WTC11 (cell line): ENCODE measurements around the gene ZNF14. TPM values are rescaled to one million over a fixed set of nuclear protein-coding genes. Genes with fewer than 3 reads are reported as not detected.
A peak's percentile ranks its signal among the peaks of the same experiment; 100 is the strongest.

ENCODE experiments used
- ATAC-seq: fragments of 200-7000 bp; cut with Tn5 transposase; 2 replicates; pipeline ENCODE4 v1.10.0; 2021; ENCODE audit warnings: mild to moderate bottlenecking, moderate library complexity
- Bru-seq: library from RNA; stranded (reverse); fragments of 400-500 nt; gene quantifications from one replicate; lab custom pipeline; 2021; lab: Mats Ljungman, UMichigan
- CTCF ChIA-PET: fragments of 300-600 bp; sonication (Branson Sonifier 250); formaldehyde crosslinking; loops from one replicate; lab custom pipeline; 2021; ENCODE audit warnings: antibody characterized with exemption; lab: Charles Lee
- POLR2A ChIA-PET: fragments of 350-600 bp; sonication (Branson Sonifier 250); formaldehyde crosslinking; loops from one replicate; lab custom pipeline; 2021; ENCODE audit warnings: antibody characterized with exemption; lab: Charles Lee
- DNase-seq: peaks from one replicate; pipeline ENCODE4 v3.0.0; 2021; ENCODE audit warnings: low spot score
- H3K27ac Mint-ChIP-seq: 2 replicates; pipeline ENCODE4 v1.8.0; 2021; ENCODE audit warnings: mixed read lengths
- H3K27me3 Mint-ChIP-seq: 2 replicates; pipeline ENCODE4 v1.8.0; 2021; ENCODE audit warnings: low read depth, mild to moderate bottlenecking, moderate library complexity, mixed read lengths
- H3K36me3 Mint-ChIP-seq: 2 replicates; pipeline ENCODE4 v1.8.0; 2021; ENCODE audit warnings: mixed read lengths
- H3K4me1 Mint-ChIP-seq: 2 replicates; pipeline ENCODE4 v1.8.0; 2022; ENCODE audit warnings: mixed read lengths
- H3K4me3 Mint-ChIP-seq: 2 replicates; pipeline ENCODE4 v1.8.0; 2021; ENCODE audit warnings: mild to moderate bottlenecking, moderate library complexity, mixed read lengths
- H3K9me3 Mint-ChIP-seq: 2 replicates; pipeline ENCODE4 v1.8.0; 2021; ENCODE audit warnings: mixed read lengths
- CREM ChIP-seq: sonication (generic); formaldehyde crosslinking; IDR thresholded peaks from 2 replicates; pipeline ENCODE4 v1.8.1; 2022; ENCODE audit warnings: mild to moderate bottlenecking, missing genetic modification reagents, moderate library complexity
- GABPB1 ChIP-seq: sonication (generic); formaldehyde crosslinking; IDR thresholded peaks from 2 replicates; pipeline ENCODE4 v1.8.1; 2023; ENCODE audit warnings: mild to moderate bottlenecking, missing genetic modification reagents
- JAZF1 ChIP-seq: fragments of 250-450 bp; sonication (Bioruptor Pico); IDR thresholded peaks from 2 replicates; pipeline ENCODE4 v1.9.0; 2021; ENCODE audit warnings: moderate library complexity, mild to moderate bottlenecking, inconsistent platforms
- KAT7 ChIP-seq: sonication (generic); formaldehyde crosslinking; IDR thresholded peaks from 2 replicates; pipeline ENCODE4 v1.8.1; 2023; ENCODE audit warnings: missing genetic modification reagents, mild to moderate bottlenecking, borderline replicate concordance
- NFATC4 ChIP-seq: fragments of 250-450 bp; sonication (Bioruptor Pico); IDR thresholded peaks from 2 replicates; pipeline ENCODE4 v1.9.0; 2021; ENCODE audit warnings: mild to moderate bottlenecking
- NFE2L1 ChIP-seq: sonication (generic); formaldehyde crosslinking; IDR thresholded peaks from 2 replicates; pipeline ENCODE4 v1.8.1; 2023; ENCODE audit warnings: missing genetic modification reagents
- NFYB ChIP-seq: sonication (generic); formaldehyde crosslinking; conservative IDR thresholded peaks from 2 replicates; pipeline ENCODE4 v1.8.0; 2022; ENCODE audit warnings: low read depth, missing genetic modification reagents
- PRRX2 ChIP-seq: fragments of 250-450 bp; sonication (Bioruptor Pico); IDR thresholded peaks from 2 replicates; pipeline ENCODE4 v1.8.0; 2021; ENCODE audit warnings: mild to moderate bottlenecking
- TP53 ChIP-seq: sonication (generic); formaldehyde crosslinking; IDR thresholded peaks from 2 replicates; pipeline ENCODE4 v1.8.1; 2023; ENCODE audit warnings: mild to moderate bottlenecking, missing genetic modification reagents
- ZNF219 ChIP-seq: sonication (generic); formaldehyde crosslinking; IDR thresholded peaks from 2 replicates; pipeline ENCODE4 v1.8.0; 2023; ENCODE audit warnings: missing genetic modification reagents, mild to moderate bottlenecking, borderline replicate concordance
- ZNF263 ChIP-seq: sonication (generic); formaldehyde crosslinking; IDR thresholded peaks from 2 replicates; pipeline ENCODE4 v1.8.1; 2022; ENCODE audit warnings: low read depth, mild to moderate bottlenecking, moderate library complexity, missing genetic modification reagents
- long read RNA-seq, 3 experiments: library from RNA in 1 of 3; library from capped mRNA in 1 of 3; library from polyadenylated mRNA in 1 of 3; unstranded in 2 of 3; stranded (forward) in 1 of 3; transcript quantifications; one replicate each; pipeline ENCODE4 v2.0.0, GENCODE V29; 2021
- total RNA-seq: library from RNA; stranded (reverse); gene quantifications from 3 replicates; pipeline ENCODE4 v1.2.3, GENCODE V29; 2021
- TF ChIP-seq, protein P1 (sequence below): sonication (generic); formaldehyde crosslinking; conservative IDR thresholded peaks from 2 replicates; pipeline ENCODE4 v1.8.1; 2022; ENCODE audit warnings: mild to moderate bottlenecking, missing genetic modification reagents
- TF ChIP-seq, protein P2 (sequence below): sonication (generic); formaldehyde crosslinking; IDR thresholded peaks from 2 replicates; pipeline ENCODE4 v1.8.1; 2023; ENCODE audit warnings: mild to moderate bottlenecking, missing genetic modification reagents
- TF ChIP-seq, protein P3 (sequence below): fragments of 250-450 bp; sonication (Bioruptor Pico); IDR thresholded peaks from 2 replicates; pipeline ENCODE4 v1.9.0; 2021; ENCODE audit warnings: mild to moderate bottlenecking
- TF ChIP-seq, protein P4 (sequence below): sonication (generic); formaldehyde crosslinking; IDR thresholded peaks from 2 replicates; pipeline ENCODE4 v1.8.1; 2023; ENCODE audit warnings: mild to moderate bottlenecking, missing genetic modification reagents, moderate library complexity
- TF ChIP-seq, protein P5 (sequence below): sonication (generic); formaldehyde crosslinking; IDR thresholded peaks from 2 replicates; pipeline ENCODE4 v1.8.1; 2023; ENCODE audit warnings: mild to moderate bottlenecking, missing genetic modification reagents, borderline replicate concordance
- TF ChIP-seq, protein P6 (sequence below): sonication (generic); formaldehyde crosslinking; IDR thresholded peaks from 2 replicates; pipeline ENCODE4 v1.8.0; 2022; ENCODE audit warnings: mild to moderate bottlenecking, missing genetic modification reagents
- TF ChIP-seq, protein P7 (sequence below): fragments of 200-600 bp; IDR thresholded peaks from 2 replicates; pipeline ENCODE4 v1.8.0; 2022; ENCODE audit warnings: antibody characterized with exemption
- TF ChIP-seq, protein P8 (sequence below): sonication (generic); formaldehyde crosslinking; IDR thresholded peaks from 2 replicates; pipeline ENCODE4 v1.8.0; 2023; ENCODE audit warnings: missing genetic modification reagents
- TF ChIP-seq, protein P9 (sequence below): sonication (generic); formaldehyde crosslinking; IDR thresholded peaks from 2 replicates; pipeline ENCODE4 v1.8.0; 2022; ENCODE audit warnings: mild to moderate bottlenecking, missing genetic modification reagents

ZNF14 gene
- total RNA-seq (5.7 to 6.6 TPM (median 6.6 TPM) in 3 replicates), Bru-seq, nascent RNA (percentile 86 among the genes with signal in this experiment)
- long read RNA-seq, experiment 1, transcript ZNF14-201 (4 exons, 2,949 nt), result major isoform, 25 of 31 reads
- long read RNA-seq, experiment 1, partial matches to known transcripts, result 1 of 31 reads
- long read RNA-seq, experiment 1, other reads (novel, unspliced or antisense), result 5 of 31 reads
- long read RNA-seq, experiment 2, transcript ZNF14-201 (4 exons, 2,949 nt), result major isoform, 6 of 8 reads
- long read RNA-seq, experiment 2, partial matches to known transcripts, result 0 of 8 reads
- long read RNA-seq, experiment 2, other reads (novel, unspliced or antisense), result 2 of 8 reads
- long read RNA-seq, experiment 3, transcript ZNF14-201 (4 exons, 2,949 nt), result major isoform, 6 of 6 reads
- long read RNA-seq, experiment 3, partial matches to known transcripts, result 0 of 6 reads
- long read RNA-seq, experiment 3, other reads (novel, unspliced or antisense), result 0 of 6 reads

DNA sequence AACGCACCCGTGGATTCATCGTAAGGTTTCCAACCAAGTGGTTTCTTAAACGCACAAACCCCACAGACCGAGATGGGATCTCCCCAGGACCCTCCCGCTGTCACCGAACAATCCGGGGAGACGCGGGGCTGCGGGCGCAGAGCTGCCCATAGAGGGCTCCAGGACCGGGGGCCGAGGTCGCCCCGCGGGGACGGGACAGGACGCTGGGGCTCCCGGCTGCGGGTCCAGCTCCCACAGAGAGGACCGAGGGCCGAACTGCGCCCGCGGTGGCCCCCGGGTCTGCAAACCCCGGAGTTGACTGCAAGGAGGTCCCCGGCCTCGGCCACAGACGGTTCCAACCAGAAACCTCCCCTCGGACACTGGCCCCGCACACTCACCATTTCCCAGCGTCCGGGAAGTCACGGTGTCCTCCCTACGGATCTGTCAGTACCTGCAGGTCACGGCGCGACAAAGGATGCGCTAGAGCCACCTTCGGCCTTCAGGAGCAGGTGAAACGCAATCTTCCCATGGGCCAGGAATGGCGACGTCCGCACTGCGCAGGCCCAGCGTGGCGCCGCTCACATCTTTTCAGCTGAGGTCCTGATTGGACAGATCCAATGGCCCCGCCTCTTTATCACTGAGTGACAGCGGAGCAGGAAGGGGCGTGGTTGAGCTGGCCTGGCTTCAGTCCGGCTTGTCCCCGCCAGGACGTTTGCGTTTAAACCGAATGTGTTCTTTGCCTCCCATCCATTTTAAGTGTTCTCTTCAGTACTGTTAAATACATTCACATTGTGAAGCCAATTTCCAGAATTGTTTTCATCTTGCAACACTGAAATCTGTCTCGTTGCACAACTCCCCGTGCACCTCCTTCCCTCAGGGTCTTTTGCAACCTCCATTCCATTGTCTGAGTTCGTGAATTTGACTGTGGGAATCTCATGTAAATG is at the start of gene ZNF14:
ZNF14 (minus strand) TSS at position 534 of the 923 bp plus-strand sequence; CDS start at position 380, 154 bp downstream.
- ChIA-PET POLR2A (interaction anchor here (1.0 to 2.4 kb wide), 8 partner anchors 15 to 224 kb away, joined by 3 to 11 read pairs (median 6); partner anchors contain the start of genes ZNF101, ZNF253, ZNF506 and ZNF93), CTCF (interaction anchor here (0.6 to 2.3 kb wide), 8 partner anchors 14 to 224 kb away, joined by 3 to 12 read pairs (median 4); partner anchors contain the start of gene GMIP)
- DNase-seq (peak; percentile 97), ATAC-seq (peak; percentile 99)
- Mint-ChIP-seq H3K9me3 (peaks cover 21% of the 10 kb centered on the region), H3K4me1 (peaks cover 9% of the 10 kb centered on the region), H3K36me3 (peaks cover 31% of the 10 kb centered on the region), H3K27ac (peak within 1 kb of the TSS; percentile 89), H3K4me3 (peak within 1 kb of the TSS; percentile 91), H3K27me3 (peaks cover 7% of the 10 kb centered on the region)
- TF ChIP-seq, protein P1, sequence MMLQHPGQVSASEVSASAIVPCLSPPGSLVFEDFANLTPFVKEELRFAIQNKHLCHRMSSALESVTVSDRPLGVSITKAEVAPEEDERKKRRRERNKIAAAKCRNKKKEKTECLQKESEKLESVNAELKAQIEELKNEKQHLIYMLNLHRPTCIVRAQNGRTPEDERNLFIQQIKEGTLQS (CRISPR knock-in tag), result no peak
- TF ChIP-seq KAT7 (CRISPR knock-in tag), result 0 out of 2 replicates have a peak, but pooled peaks have one; percentile 61
- no peak for TF ChIP-seq NFATC4 (CRISPR knock-in tag)
- TF ChIP-seq, protein P2, sequence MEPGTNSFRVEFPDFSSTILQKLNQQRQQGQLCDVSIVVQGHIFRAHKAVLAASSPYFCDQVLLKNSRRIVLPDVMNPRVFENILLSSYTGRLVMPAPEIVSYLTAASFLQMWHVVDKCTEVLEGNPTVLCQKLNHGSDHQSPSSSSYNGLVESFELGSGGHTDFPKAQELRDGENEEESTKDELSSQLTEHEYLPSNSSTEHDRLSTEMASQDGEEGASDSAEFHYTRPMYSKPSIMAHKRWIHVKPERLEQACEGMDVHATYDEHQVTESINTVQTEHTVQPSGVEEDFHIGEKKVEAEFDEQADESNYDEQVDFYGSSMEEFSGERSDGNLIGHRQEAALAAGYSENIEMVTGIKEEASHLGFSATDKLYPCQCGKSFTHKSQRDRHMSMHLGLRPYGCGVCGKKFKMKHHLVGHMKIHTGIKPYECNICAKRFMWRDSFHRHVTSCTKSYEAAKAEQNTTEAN (CRISPR knock-in tag), result no peak; the same call in 1 of the 2 replicates
- TF ChIP-seq, protein P3, sequence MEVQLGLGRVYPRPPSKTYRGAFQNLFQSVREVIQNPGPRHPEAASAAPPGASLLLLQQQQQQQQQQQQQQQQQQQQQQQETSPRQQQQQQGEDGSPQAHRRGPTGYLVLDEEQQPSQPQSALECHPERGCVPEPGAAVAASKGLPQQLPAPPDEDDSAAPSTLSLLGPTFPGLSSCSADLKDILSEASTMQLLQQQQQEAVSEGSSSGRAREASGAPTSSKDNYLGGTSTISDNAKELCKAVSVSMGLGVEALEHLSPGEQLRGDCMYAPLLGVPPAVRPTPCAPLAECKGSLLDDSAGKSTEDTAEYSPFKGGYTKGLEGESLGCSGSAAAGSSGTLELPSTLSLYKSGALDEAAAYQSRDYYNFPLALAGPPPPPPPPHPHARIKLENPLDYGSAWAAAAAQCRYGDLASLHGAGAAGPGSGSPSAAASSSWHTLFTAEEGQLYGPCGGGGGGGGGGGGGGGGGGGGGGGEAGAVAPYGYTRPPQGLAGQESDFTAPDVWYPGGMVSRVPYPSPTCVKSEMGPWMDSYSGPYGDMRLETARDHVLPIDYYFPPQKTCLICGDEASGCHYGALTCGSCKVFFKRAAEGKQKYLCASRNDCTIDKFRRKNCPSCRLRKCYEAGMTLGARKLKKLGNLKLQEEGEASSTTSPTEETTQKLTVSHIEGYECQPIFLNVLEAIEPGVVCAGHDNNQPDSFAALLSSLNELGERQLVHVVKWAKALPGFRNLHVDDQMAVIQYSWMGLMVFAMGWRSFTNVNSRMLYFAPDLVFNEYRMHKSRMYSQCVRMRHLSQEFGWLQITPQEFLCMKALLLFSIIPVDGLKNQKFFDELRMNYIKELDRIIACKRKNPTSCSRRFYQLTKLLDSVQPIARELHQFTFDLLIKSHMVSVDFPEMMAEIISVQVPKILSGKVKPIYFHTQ (CRISPR knock-in tag), result no peak
- TF ChIP-seq, protein P4, sequence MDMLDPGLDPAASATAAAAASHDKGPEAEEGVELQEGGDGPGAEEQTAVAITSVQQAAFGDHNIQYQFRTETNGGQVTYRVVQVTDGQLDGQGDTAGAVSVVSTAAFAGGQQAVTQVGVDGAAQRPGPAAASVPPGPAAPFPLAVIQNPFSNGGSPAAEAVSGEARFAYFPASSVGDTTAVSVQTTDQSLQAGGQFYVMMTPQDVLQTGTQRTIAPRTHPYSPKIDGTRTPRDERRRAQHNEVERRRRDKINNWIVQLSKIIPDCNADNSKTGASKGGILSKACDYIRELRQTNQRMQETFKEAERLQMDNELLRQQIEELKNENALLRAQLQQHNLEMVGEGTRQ (CRISPR knock-in tag), result no peak
- peak; percentile 59; the same call in 1 of the 2 replicates for TF ChIP-seq NFYB
- TF ChIP-seq, protein P5, sequence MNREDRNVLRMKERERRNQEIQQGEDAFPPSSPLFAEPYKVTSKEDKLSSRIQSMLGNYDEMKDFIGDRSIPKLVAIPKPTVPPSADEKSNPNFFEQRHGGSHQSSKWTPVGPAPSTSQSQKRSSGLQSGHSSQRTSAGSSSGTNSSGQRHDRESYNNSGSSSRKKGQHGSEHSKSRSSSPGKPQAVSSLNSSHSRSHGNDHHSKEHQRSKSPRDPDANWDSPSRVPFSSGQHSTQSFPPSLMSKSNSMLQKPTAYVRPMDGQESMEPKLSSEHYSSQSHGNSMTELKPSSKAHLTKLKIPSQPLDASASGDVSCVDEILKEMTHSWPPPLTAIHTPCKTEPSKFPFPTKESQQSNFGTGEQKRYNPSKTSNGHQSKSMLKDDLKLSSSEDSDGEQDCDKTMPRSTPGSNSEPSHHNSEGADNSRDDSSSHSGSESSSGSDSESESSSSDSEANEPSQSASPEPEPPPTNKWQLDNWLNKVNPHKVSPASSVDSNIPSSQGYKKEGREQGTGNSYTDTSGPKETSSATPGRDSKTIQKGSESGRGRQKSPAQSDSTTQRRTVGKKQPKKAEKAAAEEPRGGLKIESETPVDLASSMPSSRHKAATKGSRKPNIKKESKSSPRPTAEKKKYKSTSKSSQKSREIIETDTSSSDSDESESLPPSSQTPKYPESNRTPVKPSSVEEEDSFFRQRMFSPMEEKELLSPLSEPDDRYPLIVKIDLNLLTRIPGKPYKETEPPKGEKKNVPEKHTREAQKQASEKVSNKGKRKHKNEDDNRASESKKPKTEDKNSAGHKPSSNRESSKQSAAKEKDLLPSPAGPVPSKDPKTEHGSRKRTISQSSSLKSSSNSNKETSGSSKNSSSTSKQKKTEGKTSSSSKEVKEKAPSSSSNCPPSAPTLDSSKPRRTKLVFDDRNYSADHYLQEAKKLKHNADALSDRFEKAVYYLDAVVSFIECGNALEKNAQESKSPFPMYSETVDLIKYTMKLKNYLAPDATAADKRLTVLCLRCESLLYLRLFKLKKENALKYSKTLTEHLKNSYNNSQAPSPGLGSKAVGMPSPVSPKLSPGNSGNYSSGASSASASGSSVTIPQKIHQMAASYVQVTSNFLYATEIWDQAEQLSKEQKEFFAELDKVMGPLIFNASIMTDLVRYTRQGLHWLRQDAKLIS (CRISPR knock-in tag), result no peak
- TF ChIP-seq, protein P6, sequence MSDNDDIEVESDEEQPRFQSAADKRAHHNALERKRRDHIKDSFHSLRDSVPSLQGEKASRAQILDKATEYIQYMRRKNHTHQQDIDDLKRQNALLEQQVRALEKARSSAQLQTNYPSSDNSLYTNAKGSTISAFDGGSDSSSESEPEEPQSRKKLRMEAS (CRISPR knock-in tag), result peak; percentile 80
- no peak for TF ChIP-seq NFE2L1 (CRISPR knock-in tag)
- no peak for TF ChIP-seq ZNF219 (CRISPR knock-in tag)
- TF ChIP-seq, protein P7, sequence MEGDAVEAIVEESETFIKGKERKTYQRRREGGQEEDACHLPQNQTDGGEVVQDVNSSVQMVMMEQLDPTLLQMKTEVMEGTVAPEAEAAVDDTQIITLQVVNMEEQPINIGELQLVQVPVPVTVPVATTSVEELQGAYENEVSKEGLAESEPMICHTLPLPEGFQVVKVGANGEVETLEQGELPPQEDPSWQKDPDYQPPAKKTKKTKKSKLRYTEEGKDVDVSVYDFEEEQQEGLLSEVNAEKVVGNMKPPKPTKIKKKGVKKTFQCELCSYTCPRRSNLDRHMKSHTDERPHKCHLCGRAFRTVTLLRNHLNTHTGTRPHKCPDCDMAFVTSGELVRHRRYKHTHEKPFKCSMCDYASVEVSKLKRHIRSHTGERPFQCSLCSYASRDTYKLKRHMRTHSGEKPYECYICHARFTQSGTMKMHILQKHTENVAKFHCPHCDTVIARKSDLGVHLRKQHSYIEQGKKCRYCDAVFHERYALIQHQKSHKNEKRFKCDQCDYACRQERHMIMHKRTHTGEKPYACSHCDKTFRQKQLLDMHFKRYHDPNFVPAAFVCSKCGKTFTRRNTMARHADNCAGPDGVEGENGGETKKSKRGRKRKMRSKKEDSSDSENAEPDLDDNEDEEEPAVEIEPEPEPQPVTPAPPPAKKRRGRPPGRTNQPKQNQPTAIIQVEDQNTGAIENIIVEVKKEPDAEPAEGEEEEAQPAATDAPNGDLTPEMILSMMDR, result no peak
- TF ChIP-seq GABPB1 (CRISPR knock-in tag), result peak; percentile 58; the same call in 1 of the 2 replicates
- no peak for TF ChIP-seq ZNF263 (CRISPR knock-in tag)
- no peak for TF ChIP-seq PRRX2 (CRISPR knock-in tag)
- TF ChIP-seq CREM (CRISPR knock-in tag), result 0 out of 2 replicates have a peak, but pooled peaks have one; percentile 37
- no peak for TF ChIP-seq JAZF1 (CRISPR knock-in tag)
- no peak for TF ChIP-seq TP53 (CRISPR knock-in tag)
- TF ChIP-seq, protein P8, sequence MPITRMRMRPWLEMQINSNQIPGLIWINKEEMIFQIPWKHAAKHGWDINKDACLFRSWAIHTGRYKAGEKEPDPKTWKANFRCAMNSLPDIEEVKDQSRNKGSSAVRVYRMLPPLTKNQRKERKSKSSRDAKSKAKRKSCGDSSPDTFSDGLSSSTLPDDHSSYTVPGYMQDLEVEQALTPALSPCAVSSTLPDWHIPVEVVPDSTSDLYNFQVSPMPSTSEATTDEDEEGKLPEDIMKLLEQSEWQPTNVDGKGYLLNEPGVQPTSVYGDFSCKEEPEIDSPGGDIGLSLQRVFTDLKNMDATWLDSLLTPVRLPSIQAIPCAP (CRISPR knock-in tag), result no peak
- TF ChIP-seq, protein P9, sequence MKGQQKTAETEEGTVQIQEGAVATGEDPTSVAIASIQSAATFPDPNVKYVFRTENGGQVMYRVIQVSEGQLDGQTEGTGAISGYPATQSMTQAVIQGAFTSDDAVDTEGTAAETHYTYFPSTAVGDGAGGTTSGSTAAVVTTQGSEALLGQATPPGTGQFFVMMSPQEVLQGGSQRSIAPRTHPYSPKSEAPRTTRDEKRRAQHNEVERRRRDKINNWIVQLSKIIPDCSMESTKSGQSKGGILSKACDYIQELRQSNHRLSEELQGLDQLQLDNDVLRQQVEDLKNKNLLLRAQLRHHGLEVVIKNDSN, result peak; percentile 30; the same call in 1 of the 2 replicates
